K562 (cell line): ENCODE measurements around the gene ZNF165. TPM values are rescaled to one million over a fixed set of nuclear protein-coding genes. Genes with fewer than 3 reads are reported as not detected.

Source experiments
- ATAC-seq: fragments of 200-7000 bp; cut with Tn5 transposase; 3 replicates; pipeline ENCODE4 v1.9.1; 2020; ENCODE audit warnings: moderate library complexity
- BruUV-seq: library from RNA; stranded (reverse); fragments of 400-500 nt; replicated peaks from 2 replicates; lab custom pipeline; 2021; lab: Mats Ljungman, UMichigan
- CTCF ChIA-PET: fragments of 300-600 bp; formaldehyde crosslinking; extraction: SDS; loops from one replicate; lab custom pipeline; 2021; ENCODE audit warnings: low intra/inter-chr PET ratio; lab: Yijun Ruan, JAX
- POLR2A ChIA-PET: fragments of 300-600, 350-650 bp; sonication (Branson Sonifier 250); formaldehyde crosslinking; extraction: SDS; loops from one replicate; lab custom pipeline; 2021; ENCODE audit warnings: antibody characterized with exemption, inconsistent platforms; lab: Yijun Ruan, JAX
- DNase-seq, 4 experiments: peaks; one replicate each; pipeline versions ENCODE4 v3.0.0 to v3.0.0-alpha.2; 2011 to 2018; ENCODE audit warnings: low spot score in 3 of 4, mixed read lengths in 3 of 4; ENCODE audit errors: extremely low read depth in 1 of 4
- FAIRE-seq: peaks from 2 replicates; lab custom pipeline; 2011; peaks lifted over from hg19 to GRCh38; lab: Jason Lieb, UNC
- H2AFZ ChIP-seq: 2 replicates; pipeline ENCODE4 v1.6.0; 2011; ENCODE audit warnings: low read depth, low read length, control low read depth, inconsistent platforms
- H3K27ac ChIP-seq: fragments of 200-600 bp; 3 replicates; pipeline ENCODE4 v1.8.0; 2011; ENCODE audit warnings: low read depth, mild to moderate bottlenecking, control low read depth, inconsistent platforms, low read length, moderate library complexity, mixed read lengths; ENCODE audit errors: extremely low read depth
- H3K27me3 ChIP-seq, 2 experiments: fragments of 300-600 bp in 1 of 2; 2 replicates in 1 of 2; 3 replicates in 1 of 2; pipeline versions ENCODE4 v1.6.0 to v1.8.0; 2011; ENCODE audit warnings: inconsistent platforms in 2 of 2, low read length in 2 of 2, mild to moderate bottlenecking in 1 of 2, mixed read lengths in 1 of 2, moderate library complexity in 1 of 2; ENCODE audit not compliant: control insufficient read depth in 2 of 2, insufficient read depth in 2 of 2
- H3K36me3 ChIP-seq: fragments of 300-600 bp; 3 replicates; pipeline ENCODE4 v1.8.0; 2011; ENCODE audit warnings: mild to moderate bottlenecking, low read length, inconsistent platforms; ENCODE audit not compliant: control insufficient read depth, insufficient read depth
- H3K4me1 ChIP-seq, 2 experiments: fragments of 200-600 bp in 1 of 2; replicated peaks in 1 of 2; 2 replicates in 1 of 2; 3 replicates in 1 of 2; pipeline versions ENCODE4 v1.5.1 to v1.8.0; 2011; ENCODE audit warnings: inconsistent platforms in 2 of 2, low read length in 2 of 2, mild to moderate bottlenecking in 1 of 2, mixed read lengths in 1 of 2, moderate library complexity in 1 of 2; ENCODE audit not compliant: control insufficient read depth in 2 of 2, insufficient read depth in 2 of 2
- H3K4me2 ChIP-seq: 2 replicates; pipeline ENCODE4 v1.6.1; 2011; ENCODE audit warnings: low read length, control low read depth, inconsistent platforms, mixed read lengths; ENCODE audit not compliant: insufficient read depth
- H3K4me3 ChIP-seq: fragments of 200-600 bp; sonication (generic), shearing (Covaris generic); 2 replicates; pipeline ENCODE4 v1.5.1; 2016; ENCODE audit warnings: control low read depth, inconsistent platforms
- H3K79me2 ChIP-seq: fragments of 200-600 bp; 3 replicates; pipeline ENCODE4 v1.8.0; 2011; ENCODE audit warnings: low read length, inconsistent platforms; ENCODE audit not compliant: control insufficient read depth, insufficient read depth
- H3K9ac ChIP-seq, 2 experiments: 2 replicates each; pipeline versions ENCODE4 v1.6.0 to v1.6.1; 2011; ENCODE audit warnings: low read depth in 2 of 2, low read length in 2 of 2, control low read depth in 1 of 2, inconsistent platforms in 1 of 2, mild to moderate bottlenecking in 1 of 2, mixed read lengths in 1 of 2; ENCODE audit not compliant: insufficient read depth in 1 of 2
- H3K9me1 ChIP-seq: one replicate; pipeline ENCODE4 v1.6.0; 2011; ENCODE audit warnings: inconsistent platforms, mild to moderate bottlenecking, low read length, moderate library complexity; ENCODE audit not compliant: control insufficient read depth, insufficient read depth
- H3K9me3 ChIP-seq: replicated peaks from 2 replicates; pipeline ENCODE4 v1.5.1; 2011; ENCODE audit warnings: low read depth, low read length, inconsistent platforms; ENCODE audit not compliant: control insufficient read depth, insufficient read depth
- H4K20me1 ChIP-seq: replicated peaks from 2 replicates; pipeline ENCODE4 v1.6.1; 2011; ENCODE audit warnings: low read length, inconsistent platforms, mixed read lengths; ENCODE audit not compliant: control insufficient read depth, insufficient read depth
- ARNT ChIP-seq, 2 experiments: fragments of 450-650 bp; IDR thresholded peaks; 2 replicates each; pipeline ENCODE4 v1.6.1; 2016; ENCODE audit warnings: mild to moderate bottlenecking in 1 of 2
- CC2D1A ChIP-seq: fragments of 450-650 bp; IDR thresholded peaks from 2 replicates; pipeline ENCODE4 v1.6.1; 2017; ENCODE audit warnings: mild to moderate bottlenecking
- CHAMP1 ChIP-seq: fragments of 450-650 bp; IDR thresholded peaks from 2 replicates; pipeline ENCODE4 v1.6.1; 2016; ENCODE audit warnings: mild to moderate bottlenecking
- DPF2 ChIP-seq: fragments of 450-650 bp; IDR thresholded peaks from 2 replicates; pipeline ENCODE4 v1.6.1; 2016
- ELF2 ChIP-seq: fragments of 250-450 bp; sonication (Bioruptor Pico); IDR thresholded peaks from 2 replicates; pipeline ENCODE4 v1.5.0; 2021; ENCODE audit warnings: mild to moderate bottlenecking
- HES1 ChIP-seq: fragments of 450-650 bp; IDR thresholded peaks from 2 replicates; pipeline ENCODE4 v1.6.1; 2016; ENCODE audit warnings: low read depth, mild to moderate bottlenecking, moderate library complexity
- MYC ChIP-seq, 2 experiments: fragments of 250-450 bp in 1 of 2; sonication (Bioruptor Pico) in 1 of 2; IDR thresholded peaks; 2 replicates each; pipeline versions ENCODE4 v1.5.1 to v1.6.1; 2012 to 2021; ENCODE audit warnings: low read depth in 2 of 2, borderline replicate concordance in 1 of 2, improper control_type of control experiment in 1 of 2, low read length in 1 of 2, mild to moderate bottlenecking in 1 of 2, moderate library complexity in 1 of 2
- OTX1 ChIP-seq: fragments of 450-650 bp; formaldehyde crosslinking; IDR thresholded peaks from 2 replicates; pipeline ENCODE4 v1.4.0; 2022; ENCODE audit warnings: mild to moderate bottlenecking
- POLR2H ChIP-seq: IDR thresholded peaks from 2 replicates; pipeline ENCODE4 v1.6.1; 2016; ENCODE audit warnings: missing genetic modification characterization, low read depth, mild to moderate bottlenecking, control low read depth, missing compliant biosample characterization, moderate library complexity
- SUPT5H ChIP-seq: fragments of 450-650 bp; IDR thresholded peaks from 2 replicates; pipeline ENCODE4 v1.6.1; 2016
- TAF7 ChIP-seq: fragments of 450-650 bp; IDR thresholded peaks from 2 replicates; pipeline ENCODE4 v1.6.1; 2016; ENCODE audit warnings: missing genetic modification characterization, missing compliant biosample characterization
- ZNF75A ChIP-seq: fragments of 450-650 bp; formaldehyde crosslinking; IDR thresholded peaks from 2 replicates; pipeline ENCODE4 v1.4.0; 2020; ENCODE audit warnings: mild to moderate bottlenecking
- WGBS: fragments of 100-300 bp; shearing (Covaris generic); methylation state at CpG from one replicate; pipeline ENCODE4 v1.1.6; 2016; ENCODE audit warnings: low coverage, mixed read lengths; ENCODE audit not compliant: insufficient coverage; ENCODE audit errors: missing lambda C conversion rate; 5-methylcytosine and 5-hydroxymethylcytosine counted together
- in situ Hi-C: fragments of 300-500 bp; cut with MboI; formaldehyde crosslinking; loops from 4 replicates; pipeline ENCODE4 v1.15.0; 2018; ENCODE audit warnings: inconsistent platforms, mixed read lengths
- intact Hi-C: fragments of 100-400 bp; cut with micrococcal nuclease; formaldehyde crosslinking; loops from 2 replicates; pipeline ENCODE4 v1.14.2; 2022
- polyA plus RNA-seq, 8 experiments: library from polyadenylated mRNA; depleted of rRNA in 4 of 8; stranded (reverse) in 5 of 8; unstranded in 3 of 8; fragments of >200 nt; fragmentation: Nextera tagmentation in 2 of 8; fragmentation: Illumina TruSeq in 1 of 8; extraction: Ambion mirVana in 2 of 8; extraction: Trizol in 1 of 8; gene quantifications; 2 replicates each; pipeline versions ENCODE4 v1.2.1 to v1.2.3, GENCODE V29; 2011 to 2014; ENCODE audit warnings: inconsistent platforms in 1 of 8, missing spikeins in 1 of 8
- total RNA-seq, 7 experiments: library from RNA; depleted of rRNA in 6 of 7; stranded (reverse); fragments of >200 nt in 6 of 7; fragmentation: Illumina TruSeq in 2 of 7; extraction: Trizol in 2 of 7; gene quantifications; 2 replicates each; pipeline versions ENCODE4 v1.2.1 to v1.2.3, GENCODE V29; 2011 to 2021; ENCODE audit warnings: low replicate concordance in 1 of 7
- TF ChIP-seq, protein P1 (sequence below): fragments of 450-650 bp; IDR thresholded peaks from 2 replicates; pipeline ENCODE4 v1.6.1; 2016; ENCODE audit warnings: borderline replicate concordance
- TF ChIP-seq, protein P2 (sequence below): sonication (generic); formaldehyde crosslinking; IDR thresholded peaks from 2 replicates; pipeline ENCODE4 v1.9.0; 2022; ENCODE audit warnings: mild to moderate bottlenecking, missing genetic modification reagents
- TF ChIP-seq, protein P3 (sequence below), 2 experiments: fragments of 450-650 bp; conservative IDR thresholded peaks; 2 replicates each; pipeline ENCODE4 v1.6.1; 2017; ENCODE audit warnings: mild to moderate bottlenecking in 2 of 2, moderate library complexity in 2 of 2

Gene ZNF165
- total and polyA plus RNA-seq, 9 of the 15 experiments (the other 6 are each of a cell fraction or from before 2014, with no cell fraction given): 0.82 to 3.6 (median 1.2) TPM

GRCh38 chr6:28135393-28135792, 55.0 kb downstream of the ZNF165 start:
- FAIRE-seq (peak; percentile 51), ATAC-seq (peak; percentile 9; the same call in 2 of the 3 replicates), DNase-seq (peak in 2 of 4 experiments; percentile 32 to 61)
- Histone ChIP-seq H4K20me1 (no peaks in the 10 kb centered on the region; the same call in 1 of the 2 replicates), H3K79me2 (peaks cover 67% of the 10 kb centered on the region), H3K27me3 (no peaks in the 10 kb centered on the region), H3K4me2 (peak overlapping the region; percentile 91), H2AFZ (no peak overlapping the region), H3K9me3 (no peaks in the 10 kb centered on the region; the same call in 1 of the 2 replicates), H3K9ac (peak overlapping the region in 1 of 2 experiments; percentile 98; a peak in 2 of 4 replicates), H3K36me3 (peaks cover 31% of the 10 kb centered on the region), H3K27ac (peak overlapping the region; percentile 96), H3K4me3 (peak overlapping the region; percentile 72), H3K9me1 (no peaks in the 10 kb centered on the region), H3K4me1 (peaks cover 8 to 15% of the 10 kb centered on the region in 2 experiments; a peak in 4 of 5 replicates)
- intact Hi-C loops (loop anchor here (2.0 to 5.0 kb wide), 3 partner anchors 132 to 549 kb away; partner anchors contain the start of genes ZSCAN26 and ZSCAN31), in situ Hi-C loops (loop anchor here (5.0 kb wide), 1 partner anchor 222 kb away; no protein-coding TSS in a partner anchor)
- no TSS peak for BruUV-seq
- ChIA-PET CTCF (no interaction called here), POLR2A (interaction anchor here (1.6 to 1.8 kb wide), 2 partner anchors 91 to 221 kb away, joined by 3 to 9 read pairs; no protein-coding TSS in a partner anchor)
- 9% methylated on average over 3 of the region's 3 CpGs for WGBS
- TF ChIP-seq ZNF75A (CRISPR knock-in tag) (no peak), ARNT (IDR thresholded peaks at IDR 0.05) (no peak), HES1 (no peak), OTX1 (CRISPR knock-in tag) (no peak), CHAMP1 (no peak), CC2D1A (no peak), SUPT5H (0 out of 2 replicates have a peak, but pooled peaks have one; percentile 22), ELF2 (CRISPR knock-in tag) (no peak), POLR2H (tag) (no peak), DPF2 (no peak), MYC (IDR thresholded peaks at IDR 0.05; ENCODE audit: low read depth, low read length) (0 out of 2 replicates have a peak, but pooled peaks have one; percentile 65), MYC (CRISPR knock-in tag; IDR thresholded peaks at IDR 0.05; ENCODE audit: borderline replicate concordance, low read depth) (no peak), TAF7 (tag) (no peak)
- TF ChIP-seq, protein P1, sequence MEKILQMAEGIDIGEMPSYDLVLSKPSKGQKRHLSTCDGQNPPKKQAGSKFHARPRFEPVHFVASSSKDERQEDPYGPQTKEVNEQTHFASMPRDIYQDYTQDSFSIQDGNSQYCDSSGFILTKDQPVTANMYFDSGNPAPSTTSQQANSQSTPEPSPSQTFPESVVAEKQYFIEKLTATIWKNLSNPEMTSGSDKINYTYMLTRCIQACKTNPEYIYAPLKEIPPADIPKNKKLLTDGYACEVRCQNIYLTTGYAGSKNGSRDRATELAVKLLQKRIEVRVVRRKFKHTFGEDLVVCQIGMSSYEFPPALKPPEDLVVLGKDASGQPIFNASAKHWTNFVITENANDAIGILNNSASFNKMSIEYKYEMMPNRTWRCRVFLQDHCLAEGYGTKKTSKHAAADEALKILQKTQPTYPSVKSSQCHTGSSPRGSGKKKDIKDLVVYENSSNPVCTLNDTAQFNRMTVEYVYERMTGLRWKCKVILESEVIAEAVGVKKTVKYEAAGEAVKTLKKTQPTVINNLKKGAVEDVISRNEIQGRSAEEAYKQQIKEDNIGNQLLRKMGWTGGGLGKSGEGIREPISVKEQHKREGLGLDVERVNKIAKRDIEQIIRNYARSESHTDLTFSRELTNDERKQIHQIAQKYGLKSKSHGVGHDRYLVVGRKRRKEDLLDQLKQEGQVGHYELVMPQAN: 0 out of 2 replicates have a peak, but pooled peaks have one; percentile 29
- TF ChIP-seq, protein P2, sequence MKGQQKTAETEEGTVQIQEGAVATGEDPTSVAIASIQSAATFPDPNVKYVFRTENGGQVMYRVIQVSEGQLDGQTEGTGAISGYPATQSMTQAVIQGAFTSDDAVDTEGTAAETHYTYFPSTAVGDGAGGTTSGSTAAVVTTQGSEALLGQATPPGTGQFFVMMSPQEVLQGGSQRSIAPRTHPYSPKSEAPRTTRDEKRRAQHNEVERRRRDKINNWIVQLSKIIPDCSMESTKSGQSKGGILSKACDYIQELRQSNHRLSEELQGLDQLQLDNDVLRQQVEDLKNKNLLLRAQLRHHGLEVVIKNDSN: no peak; the same call in 1 of the 2 replicates
- TF ChIP-seq, protein P3, sequence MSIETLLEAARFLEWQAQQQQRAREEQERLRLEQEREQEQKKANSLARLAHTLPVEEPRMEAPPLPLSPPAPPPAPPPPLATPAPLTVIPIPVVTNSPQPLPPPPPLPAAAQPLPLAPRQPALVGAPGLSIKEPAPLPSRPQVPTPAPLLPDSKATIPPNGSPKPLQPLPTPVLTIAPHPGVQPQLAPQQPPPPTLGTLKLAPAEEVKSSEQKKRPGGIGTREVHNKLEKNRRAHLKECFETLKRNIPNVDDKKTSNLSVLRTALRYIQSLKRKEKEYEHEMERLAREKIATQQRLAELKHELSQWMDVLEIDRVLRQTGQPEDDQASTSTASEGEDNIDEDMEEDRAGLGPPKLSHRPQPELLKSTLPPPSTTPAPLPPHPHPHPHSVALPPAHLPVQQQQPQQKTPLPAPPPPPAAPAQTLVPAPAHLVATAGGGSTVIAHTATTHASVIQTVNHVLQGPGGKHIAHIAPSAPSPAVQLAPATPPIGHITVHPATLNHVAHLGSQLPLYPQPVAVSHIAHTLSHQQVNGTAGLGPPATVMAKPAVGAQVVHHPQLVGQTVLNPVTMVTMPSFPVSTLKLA (conservative IDR thresholded peaks at IDR 0.05): peak; percentile 63 to 70; a peak in 3 of 4 replicates
